OCI-LY3 (cell line): ENCODE measurements around the gene DECR2.
A peak's percentile ranks its signal among the peaks of the same experiment; 100 is the strongest.

Experiments
- CTCF ChIP-seq: fragments of 200-600, 300-600 bp; sonication (generic); IDR thresholded peaks from 2 replicates; pipeline ENCODE4 v1.5.1; 2014; ENCODE audit warnings: antibody characterized with exemption, low read length, low read depth
- EZH2phosphoT487 ChIP-seq: fragments of 200-600 bp; shearing (Covaris generic); IDR thresholded peaks from 2 replicates; pipeline ENCODE4 v1.6.1; 2018; ENCODE audit warnings: antibody characterized with exemption, mixed run types, low read depth

- peak; percentile 79 for TF ChIP-seq CTCF
- TF ChIP-seq EZH2phosphoT487: no peak
These were observed 9.8 kb upstream of the DECR2 start for GRCh38 chr16:391885-392335.
